ENCODE measurements around the gene CD300A.

The CD300A gene

GRCh38 chr17:74466111-74466827 is at the start of gene CD300A:
TSS of gene CD300A (plus strand) at chr17:74466634. CDS start at chr17:74466704, 70 bp downstream.
- DNase-seq (ENCODE audit: low read depth in 2 of 2), result no peak

- no peak for DNase-seq (ENCODE audit: low read depth in 2 of 2)
These were observed 49.0 kb upstream of the CD300A start for GRCh38 chr17:74417178-74418045.

GRCh38 chr17:74419928-74420411 is 46.5 kb upstream of the CD300A start:
- no peak for DNase-seq (ENCODE audit: low read depth in 2 of 2)

GRCh38 chr17:74424117-74424516 is 42.3 kb upstream of the CD300A start:
- DNase-seq (ENCODE audit: low read depth in 2 of 2), result no peak

GRCh38 chr17:74424657-74425056 is 41.8 kb upstream of the CD300A start:
- no peak for DNase-seq (ENCODE audit: low read depth in 2 of 2)

- no peak for DNase-seq (ENCODE audit: low read depth in 2 of 2)
These were observed 39.8 kb upstream of the CD300A start for GRCh38 chr17:74426551-74427047.

GRCh38 chr17:74427048-74427762 is 39.2 kb upstream of the CD300A start:
- DNase-seq (ENCODE audit: low read depth in 2 of 2), result no peak

GRCh38 chr17:74427763-74428153 is 38.7 kb upstream of the CD300A start:
- DNase-seq (ENCODE audit: low read depth in 2 of 2), result no peak

GRCh38 chr17:74429604-74430384 is 36.6 kb upstream of the CD300A start:
- no peak for DNase-seq (ENCODE audit: low read depth in 2 of 2)

GRCh38 chr17:74430385-74430705 is 36.1 kb upstream of the CD300A start:
- no peak for DNase-seq (ENCODE audit: low read depth in 2 of 2)

- peak; percentile 25 to 31 for DNase-seq (ENCODE audit: low read depth in 2 of 2)
These were observed 35.5 kb upstream of the CD300A start for GRCh38 chr17:74430706-74431567.

- DNase-seq (ENCODE audit: low read depth in 2 of 2), result peak in 1 of 2 experiments; percentile 4
These were observed 34.6 kb upstream of the CD300A start, which contains the start of gene GPRC5C for GRCh38 chr17:74431568-74432423. TSS of gene GPRC5C (plus strand) at chr17:74432088. CDS start at chr17:74439777, 7,689 bp downstream.

- no peak for DNase-seq (ENCODE audit: low read depth in 2 of 2)
These were observed 34.1 kb upstream of the CD300A start for GRCh38 chr17:74432424-74432690.

- no peak for DNase-seq (ENCODE audit: low read depth in 2 of 2)
These were observed 33.6 kb upstream of the CD300A start for GRCh38 chr17:74432766-74433391.

GRCh38 chr17:74433421-74434121 is 32.9 kb upstream of the CD300A start:
- DNase-seq (ENCODE audit: low read depth in 2 of 2), result no peak

- no peak for DNase-seq (ENCODE audit: low read depth in 2 of 2)
These were observed 30.6 kb upstream of the CD300A start for GRCh38 chr17:74435775-74436359.

- no peak for DNase-seq (ENCODE audit: low read depth in 2 of 2)
These were observed 28.7 kb upstream of the CD300A start for GRCh38 chr17:74437702-74438101.
